Activated CD4-positive, alpha-beta memory T cell treated with anti-CD3 and anti-CD28 coated beads, Interleukin-2, amount 10 ng/mL, durations not matched to agents 7 days and 5 days (primary cell): ENCODE data around the gene CYTL1. TPM values are rescaled to one million over a fixed set of nuclear protein-coding genes. Genes with fewer than 3 reads are reported as not detected.
"Not testable (repeated sequence)": the region's sequence is repeated elsewhere in the genome, so short reads cannot be mapped to it uniquely, and the experiment has no call there.

Experiments used
- CTCF ChIA-PET: fragments of 350-600 bp; sonication (Branson Sonifier 250); formaldehyde crosslinking; loops from one replicate; lab custom pipeline; 2021; ENCODE audit warnings: antibody characterized with exemption, inconsistent platforms; lab: Charles Lee
- POLR2A ChIA-PET: fragments of 350-600 bp; sonication (Branson Sonifier 250); formaldehyde crosslinking; loops from one replicate; lab custom pipeline; 2021; ENCODE audit warnings: antibody characterized with exemption; lab: Charles Lee
- DNase-seq: peaks from one replicate; pipeline ENCODE4 v3.0.0-alpha.2; 2020
- H3K27ac Mint-ChIP-seq: one replicate; pipeline ENCODE4 v1.8.0; 2021; ENCODE audit warnings: mild to moderate bottlenecking, mixed read lengths
- H3K27me3 Mint-ChIP-seq: one replicate; pipeline ENCODE4 v1.8.0; 2021; ENCODE audit warnings: mixed read lengths
- H3K36me3 Mint-ChIP-seq: one replicate; pipeline ENCODE4 v1.8.0; 2021; ENCODE audit warnings: low read depth, mixed read lengths
- H3K4me1 Mint-ChIP-seq: one replicate; pipeline ENCODE4 v1.8.0; 2021; ENCODE audit warnings: mixed read lengths
- H3K4me3 Mint-ChIP-seq: one replicate; pipeline ENCODE4 v1.8.0; 2021; ENCODE audit warnings: mild to moderate bottlenecking, mixed read lengths
- H3K9me3 Mint-ChIP-seq: one replicate; pipeline ENCODE4 v1.8.0; 2021; ENCODE audit warnings: mixed read lengths
- total RNA-seq, 2 experiments: library from RNA; stranded (reverse); gene quantifications; one replicate each; pipeline ENCODE4 v1.2.3, GENCODE V29; 2021

The CYTL1 gene
- not detected for total RNA-seq

- Mint-ChIP-seq H3K36me3 (no peaks in the 10 kb centered on the region), H3K4me3 (no peak within 1 kb of the TSS), H3K4me1 (no peaks in the 10 kb centered on the region), H3K27ac (no peak within 1 kb of the TSS), H3K27me3 (peaks cover 4% of the 10 kb centered on the region), H3K9me3 (no peaks in the 10 kb centered on the region)
- DNase-seq: no peak
- CTCF ChIA-PET: no interaction called here
- POLR2A ChIA-PET: no interaction called here
Measured at GRCh38 chr4:5019274-5019673, at the start of gene CYTL1. Gene CYTL1 (minus strand): TSS chr4:5019458. CDS start chr4:5019445, 13 bp downstream.

DNA sequence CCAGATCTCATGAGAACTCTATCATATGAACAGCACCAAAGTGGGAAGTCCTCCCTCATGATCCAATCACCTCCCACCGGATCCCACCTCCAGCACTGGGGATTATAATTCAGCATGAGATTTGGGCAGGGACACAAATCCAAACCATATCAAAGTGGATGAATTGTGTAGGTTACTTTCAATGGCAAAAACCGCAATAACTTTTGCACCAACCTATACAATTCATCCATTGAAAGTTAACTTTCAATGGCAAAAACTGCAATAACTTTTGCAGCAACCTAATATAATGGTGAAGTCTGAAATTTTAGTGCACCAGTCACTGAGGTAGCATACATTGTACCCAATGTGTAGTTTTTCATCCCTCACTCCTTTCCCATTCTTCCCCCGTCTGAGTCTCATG lies 48.6 kb upstream of the CYTL1 start:
- no peak overlapping the region for H3K27ac Mint-ChIP-seq
- H3K27me3 Mint-ChIP-seq: no peaks in the 10 kb centered on the region
- no peaks in the 10 kb centered on the region for H3K4me1 Mint-ChIP-seq
- POLR2A ChIA-PET: no interaction called here
- CTCF ChIA-PET: no interaction called here
- DNase-seq: no peak
- peaks cover 17% of the 10 kb centered on the region for H3K9me3 Mint-ChIP-seq
- H3K36me3 Mint-ChIP-seq: no peaks in the 10 kb centered on the region
- no peak overlapping the region for H3K4me3 Mint-ChIP-seq

DNA sequence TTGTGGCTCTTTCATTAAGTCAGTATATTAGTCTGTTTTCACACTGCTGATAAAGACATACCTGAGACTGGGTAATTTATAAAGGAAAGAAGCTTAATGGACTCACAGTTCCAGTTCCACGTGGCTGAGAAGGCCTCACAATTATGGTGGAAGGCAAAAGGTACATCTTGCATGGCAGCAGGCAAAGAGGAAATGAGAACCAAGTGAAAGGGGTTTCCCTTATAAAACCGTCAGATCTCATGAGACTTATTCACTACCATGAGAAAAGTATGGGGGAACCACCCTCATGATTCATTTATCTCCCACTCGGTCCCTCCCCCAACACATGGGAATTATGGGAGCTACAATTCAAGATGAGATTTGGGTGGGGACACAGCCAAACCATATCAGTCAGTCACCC lies 47.7 kb upstream of the CYTL1 start:
- H3K4me1 Mint-ChIP-seq, POLR2A ChIA-PET, H3K4me3 Mint-ChIP-seq, H3K27ac Mint-ChIP-seq, DNase-seq, CTCF ChIA-PET, H3K27me3 Mint-ChIP-seq, H3K36me3 Mint-ChIP-seq: not testable (repeated sequence)
- peaks cover 17% of the 10 kb centered on the region for H3K9me3 Mint-ChIP-seq

- Mint-ChIP-seq H3K27ac (no peak overlapping the region), H3K36me3 (no peaks in the 10 kb centered on the region), H3K4me1 (no peaks in the 10 kb centered on the region), H3K4me3 (no peak overlapping the region), H3K9me3 (peaks cover 17% of the 10 kb centered on the region), H3K27me3 (no peaks in the 10 kb centered on the region)
- ChIA-PET POLR2A (no interaction called here), CTCF (no interaction called here)
- DNase-seq: no peak
Measured at GRCh38 chr4:5066101-5066500, 46.8 kb upstream of the CYTL1 start.

DNA sequence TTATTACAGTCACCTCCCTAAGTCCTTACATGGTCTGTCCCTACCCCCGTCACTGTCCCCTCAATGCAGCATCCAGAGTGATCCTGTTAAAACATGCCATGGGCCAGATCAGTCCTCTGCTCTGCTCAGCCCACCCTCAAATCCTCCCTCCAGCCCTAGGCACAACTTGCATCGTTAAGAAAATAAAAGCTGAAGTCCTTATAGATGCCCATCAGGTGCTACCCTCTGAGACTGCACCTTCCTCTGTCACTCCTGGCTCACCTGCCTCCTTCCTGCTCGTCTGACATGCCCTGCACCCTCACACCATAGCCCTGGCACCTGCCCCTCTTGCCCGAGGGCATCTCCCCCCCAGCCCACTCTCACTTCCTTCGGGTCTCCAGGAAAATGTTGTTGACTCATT lies 36.2 kb upstream of the CYTL1 start:
- Mint-ChIP-seq H3K9me3 (no peaks in the 10 kb centered on the region), H3K27me3 (peaks cover 25% of the 10 kb centered on the region), H3K4me1 (peaks cover 10% of the 10 kb centered on the region), H3K36me3 (no peaks in the 10 kb centered on the region), H3K4me3 (no peak overlapping the region), H3K27ac (no peak overlapping the region)
- DNase-seq: no peak
- ChIA-PET CTCF (no interaction called here), POLR2A (no interaction called here)

- no peak for DNase-seq
- Mint-ChIP-seq H3K9me3 (no peaks in the 10 kb centered on the region), H3K4me3 (no peak overlapping the region), H3K36me3 (no peaks in the 10 kb centered on the region), H3K4me1 (peaks cover 10% of the 10 kb centered on the region), H3K27ac (no peak overlapping the region), H3K27me3 (peaks cover 29% of the 10 kb centered on the region)
- POLR2A ChIA-PET: no interaction called here
- CTCF ChIA-PET: no interaction called here
Measured at GRCh38 chr4:5054532-5054931, 35.3 kb upstream of the CYTL1 start.

DNA sequence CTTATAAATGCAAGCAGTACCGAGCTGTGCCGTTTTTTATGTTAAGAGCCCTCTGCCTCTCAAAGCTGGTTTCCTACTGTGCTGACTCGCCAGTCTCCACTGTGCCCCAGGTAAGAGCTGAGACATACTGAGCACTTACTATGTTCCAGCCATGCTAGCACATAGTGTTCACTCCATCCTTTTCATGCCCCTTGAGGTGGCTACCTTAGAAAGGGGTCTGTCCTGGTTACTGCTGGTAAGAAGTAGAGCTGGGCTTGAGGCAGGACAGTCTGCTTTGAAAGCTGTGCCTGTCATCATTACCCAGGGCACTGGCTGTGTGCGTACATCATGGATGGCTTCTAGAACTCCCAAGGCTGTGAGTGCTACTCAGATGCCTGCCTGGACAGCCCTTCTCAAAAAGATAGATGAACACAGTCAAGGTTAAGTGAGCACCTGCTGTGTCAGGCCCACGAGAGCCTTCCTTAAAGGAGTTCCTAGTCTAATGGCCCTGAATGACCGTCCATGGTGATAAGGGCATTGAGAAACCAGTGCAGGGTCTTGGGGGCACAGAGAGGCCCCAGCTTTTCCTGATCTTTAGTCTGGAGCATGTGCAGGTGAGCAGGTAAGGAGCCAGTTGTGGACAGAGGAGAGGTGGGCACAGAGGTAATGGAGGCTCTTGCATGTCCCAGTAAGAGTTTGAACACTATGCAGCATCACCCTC lies 33.6 kb upstream of the CYTL1 start:
- H3K27me3 Mint-ChIP-seq: peaks cover 29% of the 10 kb centered on the region
- DNase-seq: no peak
- no peaks in the 10 kb centered on the region for H3K9me3 Mint-ChIP-seq
- H3K36me3 Mint-ChIP-seq: no peaks in the 10 kb centered on the region
- no peak overlapping the region for H3K27ac Mint-ChIP-seq
- CTCF ChIA-PET: no interaction called here
- H3K4me1 Mint-ChIP-seq: peaks cover 10% of the 10 kb centered on the region
- POLR2A ChIA-PET: no interaction called here
- no peak overlapping the region for H3K4me3 Mint-ChIP-seq

DNA sequence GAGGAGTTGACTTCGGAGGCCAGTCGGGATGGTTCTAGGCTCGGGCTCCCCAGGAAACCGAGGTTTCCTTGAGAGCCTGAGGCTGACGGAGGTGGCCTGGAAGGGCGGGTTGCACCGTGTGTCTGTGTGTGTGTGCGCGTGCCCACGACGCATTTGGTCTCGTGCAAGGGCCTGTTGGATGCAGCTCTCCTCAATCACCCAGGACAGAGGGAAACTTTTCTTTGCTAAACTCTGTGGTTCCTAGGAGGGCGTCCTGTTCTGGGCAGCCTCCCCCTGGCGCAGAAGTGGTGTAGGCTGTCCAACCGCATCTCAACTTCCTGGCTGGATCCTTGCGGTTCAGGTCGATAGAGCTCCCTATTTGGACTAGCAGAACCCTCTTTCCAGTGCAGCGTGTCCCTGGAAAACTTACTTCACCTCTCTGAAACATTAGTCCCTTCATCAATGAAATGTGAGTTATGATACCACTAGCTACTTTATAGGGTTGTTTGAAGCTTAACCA lies 33.0 kb upstream of the CYTL1 start:
- Mint-ChIP-seq H3K4me3 (no peak overlapping the region), H3K36me3 (no peaks in the 10 kb centered on the region), H3K9me3 (no peaks in the 10 kb centered on the region), H3K4me1 (peaks cover 10% of the 10 kb centered on the region), H3K27me3 (peaks cover 29% of the 10 kb centered on the region), H3K27ac (no peak overlapping the region)
- ChIA-PET POLR2A (no interaction called here), CTCF (no interaction called here)
- no peak for DNase-seq

GRCh38 chr4:5051278-5052203 lies 32.3 kb upstream of the CYTL1 start, which contains the start of gene STK32B:
Gene STK32B (plus strand): TSS chr4:5051480.
- Mint-ChIP-seq H3K36me3 (no peaks in the 10 kb centered on the region), H3K4me3 (no peak within 1 kb of the TSS), H3K27ac (no peak within 1 kb of the TSS), H3K9me3 (no peaks in the 10 kb centered on the region), H3K27me3 (peaks cover 35% of the 10 kb centered on the region), H3K4me1 (peaks cover 10% of the 10 kb centered on the region)
- POLR2A ChIA-PET: no interaction called here
- CTCF ChIA-PET: interaction anchor here (0.9 kb wide), 1 partner anchor 761 kb away, joined by 3 read pairs; no protein-coding TSS in a partner anchor
- peak; percentile 32 for DNase-seq

DNA sequence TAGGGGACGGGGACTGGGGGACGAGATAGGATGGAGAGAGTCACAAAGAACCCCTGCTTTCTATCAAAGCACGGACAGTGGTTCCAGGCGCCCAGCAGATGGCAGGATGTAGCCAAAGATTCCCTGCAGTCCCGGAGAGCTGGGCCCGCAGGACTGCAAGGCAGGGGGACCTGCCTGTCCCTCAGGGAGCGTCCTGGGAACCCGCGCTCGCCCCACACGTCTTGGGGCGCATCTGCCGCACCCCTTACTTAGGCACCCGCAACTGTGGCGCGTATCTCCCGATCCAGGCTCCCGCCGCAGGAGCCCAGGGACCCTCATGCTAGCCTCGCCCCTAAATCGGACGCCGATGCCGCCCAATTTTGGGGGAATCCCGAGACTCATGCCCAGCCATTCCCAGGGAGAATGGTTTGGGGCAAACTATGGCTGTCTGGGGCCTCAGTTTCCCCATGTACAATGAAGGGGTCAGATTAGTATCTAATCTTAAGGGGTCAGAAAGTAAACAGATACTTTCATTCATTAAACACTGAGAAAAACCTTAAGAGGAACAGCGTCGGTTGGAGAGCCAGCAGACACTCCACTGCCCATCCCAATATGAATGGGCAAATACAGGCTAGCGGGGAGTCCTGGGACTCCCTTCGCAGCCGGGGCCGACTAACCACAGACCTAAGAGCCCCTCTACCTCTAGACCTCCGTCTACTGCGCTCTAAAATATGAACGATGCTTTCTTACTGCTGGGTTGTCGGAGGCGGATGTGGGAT lies 31.4 kb upstream of the CYTL1 start:
- H3K27ac Mint-ChIP-seq: no peak overlapping the region
- H3K4me1 Mint-ChIP-seq: peaks cover 10% of the 10 kb centered on the region
- peaks cover 38% of the 10 kb centered on the region for H3K27me3 Mint-ChIP-seq
- no peak overlapping the region for H3K4me3 Mint-ChIP-seq
- no peaks in the 10 kb centered on the region for H3K36me3 Mint-ChIP-seq
- POLR2A ChIA-PET: no interaction called here
- H3K9me3 Mint-ChIP-seq: no peaks in the 10 kb centered on the region
- DNase-seq: no peak
- CTCF ChIA-PET: interaction anchor here (0.9 kb wide), 1 partner anchor 762 kb away, joined by 3 read pairs; no protein-coding TSS in a partner anchor

GRCh38 chr4:5048721-5049120 lies 29.5 kb upstream of the CYTL1 start:
- no peaks in the 10 kb centered on the region for H3K9me3 Mint-ChIP-seq
- no peak for DNase-seq
- no peaks in the 10 kb centered on the region for H3K36me3 Mint-ChIP-seq
- H3K27me3 Mint-ChIP-seq: peaks cover 38% of the 10 kb centered on the region
- CTCF ChIA-PET: no interaction called here
- H3K4me1 Mint-ChIP-seq: peaks cover 10% of the 10 kb centered on the region
- no peak overlapping the region for H3K27ac Mint-ChIP-seq
- H3K4me3 Mint-ChIP-seq: no peak overlapping the region
- POLR2A ChIA-PET: no interaction called here

DNA sequence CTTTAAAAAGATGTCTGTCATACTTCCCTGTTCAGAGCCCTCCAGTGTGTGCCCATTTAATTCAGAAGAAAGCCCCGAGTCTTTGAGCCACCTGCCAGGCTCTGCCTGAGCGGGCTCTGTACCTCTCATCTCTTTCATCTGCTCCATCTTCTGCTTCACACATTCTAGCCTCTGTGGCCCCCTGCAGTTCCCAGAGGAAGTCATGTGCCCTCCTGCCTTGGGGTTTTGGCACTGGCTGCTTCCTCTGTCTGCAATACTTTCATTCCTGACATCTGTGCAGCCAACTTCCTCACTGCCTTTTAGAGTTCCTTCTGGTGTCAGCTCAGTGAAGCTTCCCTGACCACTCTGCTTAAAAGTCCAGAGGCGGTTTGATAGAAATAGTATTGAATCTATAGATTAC lies 25.8 kb upstream of the CYTL1 start:
- no peak for DNase-seq
- Mint-ChIP-seq H3K4me3 (no peak overlapping the region), H3K27ac (no peak overlapping the region), H3K9me3 (no peaks in the 10 kb centered on the region), H3K4me1 (no peaks in the 10 kb centered on the region), H3K36me3 (no peaks in the 10 kb centered on the region), H3K27me3 (peaks cover 11% of the 10 kb centered on the region)
- ChIA-PET CTCF (no interaction called here), POLR2A (no interaction called here)

DNA sequence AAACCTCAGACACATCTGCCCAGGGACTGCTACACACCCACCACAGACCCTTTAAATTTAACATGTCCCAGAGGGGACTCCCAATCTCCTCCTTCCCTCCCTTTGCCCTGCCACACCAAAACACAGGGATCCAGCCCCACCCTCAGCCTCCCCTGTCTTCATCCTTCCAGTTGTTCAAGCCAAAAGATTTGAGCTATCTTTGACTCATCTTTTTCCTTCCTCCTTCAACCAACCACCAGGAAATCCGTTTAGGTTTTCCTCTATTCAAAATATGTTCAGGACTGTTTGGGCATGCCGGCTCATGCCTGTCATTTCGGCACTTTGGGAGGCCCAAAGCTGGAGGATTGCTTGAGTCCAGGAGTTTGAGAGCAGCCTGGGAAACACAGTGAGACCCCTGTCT lies 25.1 kb upstream of the CYTL1 start:
- POLR2A ChIA-PET: no interaction called here
- Mint-ChIP-seq H3K36me3 (no peaks in the 10 kb centered on the region), H3K4me3 (no peak overlapping the region), H3K27me3 (peaks cover 9% of the 10 kb centered on the region), H3K4me1 (no peaks in the 10 kb centered on the region), H3K9me3 (no peaks in the 10 kb centered on the region), H3K27ac (no peak overlapping the region)
- no peak for DNase-seq
- CTCF ChIA-PET: no interaction called here
